SK-N-MC (cell line): ENCODE results near the gene RNF144A.

Source experiments
- EZH2 ChIP-seq: fragments of 200-600 bp; sonication (generic); IDR thresholded peaks from one replicate; pipeline ENCODE4 v1.6.1; 2017; ENCODE audit warnings: antibody characterized with exemption
- FOXP2 ChIP-seq: optimal IDR thresholded peaks from 2 replicates; pipeline ENCODE3; 2011; ENCODE audit warnings: mild to moderate bottlenecking, moderate library complexity; ENCODE audit not compliant: insufficient read depth; ENCODE audit errors: extremely low read length, control extremely low read depth
- POLR2AphosphoS5 ChIP-seq: IDR thresholded peaks from 2 replicates; pipeline ENCODE4 v1.6.1; 2012; ENCODE audit warnings: mild to moderate bottlenecking, low read depth, low read length, borderline replicate concordance

DNA sequence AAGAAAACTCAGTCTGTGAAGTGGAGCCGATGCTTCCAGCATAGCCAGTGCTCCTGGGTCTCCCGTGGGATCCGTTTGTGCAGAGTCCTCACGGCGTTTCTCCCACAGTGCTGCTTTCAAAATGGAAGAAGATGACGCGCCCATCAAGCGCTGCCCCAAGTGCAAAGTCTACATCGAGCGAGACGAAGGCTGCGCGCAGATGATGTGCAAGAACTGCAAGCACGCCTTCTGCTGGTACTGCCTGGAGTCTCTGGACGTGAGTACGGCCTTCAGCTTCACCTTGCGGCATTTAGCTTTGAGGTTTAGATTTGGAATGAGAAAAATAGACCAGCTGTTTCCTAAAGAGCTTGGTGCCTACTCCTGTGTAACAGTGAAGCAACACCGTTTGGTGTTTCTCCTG, 107.0 kb downstream of the RNF144A start:
- no peak for TF ChIP-seq POLR2AphosphoS5
- TF ChIP-seq EZH2: no peak
- TF ChIP-seq FOXP2: no peak
